Tibial nerve (tissue), 4 donors: Measurements from ENCODE around the gene GALNS.

Source experiments
- EP300 ChIP-seq, 2 donors: sonication (generic); formaldehyde crosslinking; IDR thresholded peaks; one replicate each; pipeline ENCODE4 v1.6.1; 2017; ENCODE audit warnings: antibody characterized with exemption in 2 of 2, mild to moderate bottlenecking in 1 of 2
- POLR2A ChIP-seq, 2 donors: fragments of 450-650 bp; IDR thresholded peaks; one replicate each; pipeline ENCODE4 v1.6.1; 2017; ENCODE audit warnings: antibody characterized with exemption in 2 of 2, mild to moderate bottlenecking in 2 of 2, moderate library complexity in 2 of 2
- TF ChIP-seq, protein P1 (sequence below), 5 experiments: fragments of 200-600 bp in 3 of 5; fragments of 450-650 bp in 2 of 5; sonication (generic) in 3 of 5; IDR thresholded peaks; one replicate each; pipeline ENCODE4 v1.5.1; 2016 to 2019; ENCODE audit warnings: antibody characterized with exemption in 5 of 5, mild to moderate bottlenecking in 3 of 5, moderate library complexity in 2 of 5

DNA sequence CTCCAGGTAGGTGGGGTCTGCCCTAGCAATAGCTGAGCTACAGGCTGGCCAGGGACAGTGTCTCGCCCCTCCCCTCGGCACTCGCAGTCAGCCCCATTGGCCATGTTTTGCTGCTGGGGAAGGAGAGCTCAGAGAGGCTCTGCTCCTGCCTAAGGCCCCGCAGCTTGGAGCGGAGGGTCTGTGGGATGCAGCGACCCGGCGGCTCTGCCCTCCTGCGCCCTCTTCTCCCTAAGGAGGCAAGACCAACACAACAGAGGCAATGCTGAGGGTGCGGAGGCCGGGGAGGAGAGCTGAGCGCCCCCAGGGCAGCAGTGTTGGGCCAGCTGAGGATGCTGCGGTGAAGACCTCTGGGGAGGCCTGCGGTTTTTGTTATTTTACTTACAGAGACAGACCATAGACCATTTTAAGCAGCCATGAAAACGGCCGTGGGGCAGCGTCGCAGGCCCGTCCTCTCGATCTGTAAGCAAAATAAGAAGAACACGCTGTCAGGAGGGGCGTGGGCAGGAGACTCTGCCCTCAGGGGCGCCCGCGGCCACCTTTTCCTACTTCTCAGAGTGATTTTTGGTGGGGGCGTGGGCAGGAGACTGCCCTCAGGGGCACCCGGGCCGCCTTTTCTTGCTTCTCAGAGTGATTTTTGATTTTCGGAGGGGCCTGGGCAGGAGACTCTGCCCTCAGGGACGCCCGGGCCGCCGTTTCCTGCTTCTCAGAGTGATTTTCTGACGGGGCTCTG, 41.1 kb upstream of the GALNS start:
- TF ChIP-seq POLR2A (IDR thresholded peaks at IDR 0.05) (no peak), EP300 (IDR thresholded peaks at IDR 0.05) (no peak)
- TF ChIP-seq, protein P1, sequence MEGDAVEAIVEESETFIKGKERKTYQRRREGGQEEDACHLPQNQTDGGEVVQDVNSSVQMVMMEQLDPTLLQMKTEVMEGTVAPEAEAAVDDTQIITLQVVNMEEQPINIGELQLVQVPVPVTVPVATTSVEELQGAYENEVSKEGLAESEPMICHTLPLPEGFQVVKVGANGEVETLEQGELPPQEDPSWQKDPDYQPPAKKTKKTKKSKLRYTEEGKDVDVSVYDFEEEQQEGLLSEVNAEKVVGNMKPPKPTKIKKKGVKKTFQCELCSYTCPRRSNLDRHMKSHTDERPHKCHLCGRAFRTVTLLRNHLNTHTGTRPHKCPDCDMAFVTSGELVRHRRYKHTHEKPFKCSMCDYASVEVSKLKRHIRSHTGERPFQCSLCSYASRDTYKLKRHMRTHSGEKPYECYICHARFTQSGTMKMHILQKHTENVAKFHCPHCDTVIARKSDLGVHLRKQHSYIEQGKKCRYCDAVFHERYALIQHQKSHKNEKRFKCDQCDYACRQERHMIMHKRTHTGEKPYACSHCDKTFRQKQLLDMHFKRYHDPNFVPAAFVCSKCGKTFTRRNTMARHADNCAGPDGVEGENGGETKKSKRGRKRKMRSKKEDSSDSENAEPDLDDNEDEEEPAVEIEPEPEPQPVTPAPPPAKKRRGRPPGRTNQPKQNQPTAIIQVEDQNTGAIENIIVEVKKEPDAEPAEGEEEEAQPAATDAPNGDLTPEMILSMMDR (IDR thresholded peaks at IDR 0.05), result no peak
